ENCODE measurements around the gene NARF. TPM values are rescaled to one million over a fixed set of nuclear protein-coding genes. Genes with fewer than 3 reads are reported as not detected.

The NARF gene
- total and polyA plus RNA-seq, 2 experiments from 2014 or later, result 43.9 to 91.8 TPM

GRCh38 chr17:82524540-82524939 lies 66.0 kb downstream of the NARF start:
- H3K9me3 ChIP-seq (ENCODE audit: low read depth), result no peaks in the 10 kb centered on the region
- H3K9me2 ChIP-seq (replicated peaks; ENCODE audit: insufficient read depth), result no peaks in the 10 kb centered on the region
- peak; percentile 40 for DNase-seq (ENCODE audit: low spot score)
- H3K4me1 ChIP-seq (ENCODE audit: insufficient read depth), result peaks cover 45% of the 10 kb centered on the region
- H4K20me1 ChIP-seq (ENCODE audit: insufficient read depth, poor library complexity, severe bottlenecking), result peaks cover 90% of the 10 kb centered on the region
- peaks cover 96% of the 10 kb centered on the region for H3K79me2 ChIP-seq
- H3K27ac ChIP-seq, result peak overlapping the region; percentile 25
- no peak overlapping the region for H3K4me3 ChIP-seq
- H2AFZ ChIP-seq, result no peak overlapping the region
- peak overlapping the region; percentile 53 for H3K4me2 ChIP-seq
- no peaks in the 10 kb centered on the region for H3K27me3 ChIP-seq
- H3K36me3 ChIP-seq (replicated peaks; ENCODE audit: insufficient read depth, low read depth), result no peaks in the 10 kb centered on the region
- TF ChIP-seq CTCF (IDR thresholded peaks at IDR 0.05; ENCODE audit: poor library complexity) (no peak), EZH2 (IDR thresholded peaks at IDR 0.05; ENCODE audit: borderline replicate concordance) (no peak), EZH2phosphoT487 (IDR thresholded peaks at IDR 0.05; ENCODE audit: low read depth, severe bottlenecking, unreplicated experiment) (no peak)
- WGBS (ENCODE audit: low lambda C conversion rate, missing lambda C conversion rate), result 58% methylated on average over 4 of the region's 4 CpGs

GRCh38 chr17:82525712-82526111 lies 67.2 kb downstream of the NARF start:
- H3K4me2 ChIP-seq, result no peak overlapping the region
- H3K36me3 ChIP-seq (replicated peaks; ENCODE audit: insufficient read depth, low read depth), result no peaks in the 10 kb centered on the region
- H2AFZ ChIP-seq, result no peak overlapping the region
- H3K4me3 ChIP-seq, result no peak overlapping the region
- no peaks in the 10 kb centered on the region for H3K9me2 ChIP-seq (replicated peaks; ENCODE audit: insufficient read depth)
- H4K20me1 ChIP-seq (ENCODE audit: insufficient read depth, poor library complexity, severe bottlenecking), result peaks cover 98% of the 10 kb centered on the region
- WGBS (ENCODE audit: low lambda C conversion rate, missing lambda C conversion rate), result 83% methylated on average over 4 of the region's 4 CpGs
- no peak for DNase-seq (ENCODE audit: low spot score)
- TF ChIP-seq CTCF (IDR thresholded peaks at IDR 0.05; ENCODE audit: poor library complexity) (no peak), EZH2 (IDR thresholded peaks at IDR 0.05; ENCODE audit: borderline replicate concordance) (no peak), EZH2phosphoT487 (IDR thresholded peaks at IDR 0.05; ENCODE audit: low read depth, severe bottlenecking, unreplicated experiment) (no peak)
- H3K9me3 ChIP-seq (ENCODE audit: low read depth), result no peaks in the 10 kb centered on the region
- H3K4me1 ChIP-seq (ENCODE audit: insufficient read depth), result peaks cover 53% of the 10 kb centered on the region
- no peaks in the 10 kb centered on the region for H3K27me3 ChIP-seq
- H3K27ac ChIP-seq, result no peak overlapping the region
- H3K79me2 ChIP-seq, result peaks cover 100% of the 10 kb centered on the region

- Histone ChIP-seq H3K27ac (no peak overlapping the region), H4K20me1 (ENCODE audit: insufficient read depth, poor library complexity, severe bottlenecking) (peaks cover 98% of the 10 kb centered on the region), H3K4me3 (no peak overlapping the region), H3K4me1 (ENCODE audit: insufficient read depth) (peaks cover 50% of the 10 kb centered on the region), H3K27me3 (no peaks in the 10 kb centered on the region), H3K9me3 (ENCODE audit: low read depth) (no peaks in the 10 kb centered on the region), H3K79me2 (peaks cover 100% of the 10 kb centered on the region), H3K9me2 (replicated peaks; ENCODE audit: insufficient read depth) (no peaks in the 10 kb centered on the region), H3K36me3 (replicated peaks; ENCODE audit: insufficient read depth, low read depth) (no peaks in the 10 kb centered on the region), H2AFZ (no peak overlapping the region), H3K4me2 (no peak overlapping the region)
- TF ChIP-seq CTCF (IDR thresholded peaks at IDR 0.05; ENCODE audit: poor library complexity) (no peak), EZH2phosphoT487 (IDR thresholded peaks at IDR 0.05; ENCODE audit: low read depth, severe bottlenecking, unreplicated experiment) (no peak), EZH2 (IDR thresholded peaks at IDR 0.05; ENCODE audit: borderline replicate concordance) (no peak)
- 92% methylated on average over 8 of the region's 8 CpGs for WGBS (ENCODE audit: low lambda C conversion rate, missing lambda C conversion rate)
- DNase-seq (ENCODE audit: low spot score), result no peak
Measured at GRCh38 chr17:82527898-82528297, 69.4 kb downstream of the NARF start.
